ENCODE data around the gene B4GALT3. TPM values are rescaled to one million over a fixed set of nuclear protein-coding genes. Genes with fewer than 3 reads are reported as not detected.

B4GALT3 gene
- polyA plus RNA-seq, 4 donors = 40.9 to 45.2 (median 42.3) TPM

- DNase-seq (ENCODE audit: low read depth in 4 of 4, low spot score in 3 of 4) = no peak
Observed at GRCh38 chr1:161189036-161189435, 11.7 kb upstream of the B4GALT3 start.

GRCh38 chr1:161188381-161188780 lies 11.1 kb upstream of the B4GALT3 start:
- no peak for DNase-seq (ENCODE audit: low read depth in 4 of 4, low spot score in 3 of 4)

- no peak for DNase-seq (ENCODE audit: low read depth in 4 of 4, low spot score in 3 of 4)
Observed at GRCh38 chr1:161187311-161187710, 10.0 kb upstream of the B4GALT3 start.

- DNase-seq (ENCODE audit: low read depth in 4 of 4, low spot score in 3 of 4) = no peak
Observed at GRCh38 chr1:161185732-161186311, 8.5 kb upstream of the B4GALT3 start.

- no peak for DNase-seq (ENCODE audit: low read depth in 4 of 4, low spot score in 3 of 4)
Observed at GRCh38 chr1:161185282-161185682, 8.0 kb upstream of the B4GALT3 start.

- DNase-seq (ENCODE audit: low read depth in 4 of 4, low spot score in 3 of 4) = no peak
Observed at GRCh38 chr1:161182214-161182613, 4.9 kb upstream of the B4GALT3 start.

- no peak for DNase-seq (ENCODE audit: low read depth in 4 of 4, low spot score in 3 of 4)
Observed at GRCh38 chr1:161180639-161181038, 3.3 kb upstream of the B4GALT3 start.

- DNase-seq (ENCODE audit: low read depth in 4 of 4, low spot score in 3 of 4) = no peak
Observed at GRCh38 chr1:161179698-161180097, 2.4 kb upstream of the B4GALT3 start.

GRCh38 chr1:161177936-161178244 lies 583 bp upstream of the B4GALT3 start:
- DNase-seq (ENCODE audit: low read depth in 4 of 4, low spot score in 3 of 4) = no peak

GRCh38 chr1:161176468-161177111 lies 717 bp downstream of the B4GALT3 start:
- DNase-seq (ENCODE audit: low read depth in 4 of 4, low spot score in 3 of 4) = no peak

GRCh38 chr1:161175771-161176453 lies 1.4 kb downstream of the B4GALT3 start:
- DNase-seq (ENCODE audit: low read depth in 4 of 4, low spot score in 3 of 4) = no peak

GRCh38 chr1:161174911-161175310 lies 2.4 kb downstream of the B4GALT3 start:
- no peak for DNase-seq (ENCODE audit: low read depth in 4 of 4, low spot score in 3 of 4)

- DNase-seq (ENCODE audit: low read depth in 4 of 4, low spot score in 3 of 4) = no peak
Observed at GRCh38 chr1:161173711-161174110, 3.6 kb downstream of the B4GALT3 start.

- DNase-seq (ENCODE audit: low read depth in 4 of 4, low spot score in 3 of 4) = no peak
Observed at GRCh38 chr1:161172776-161173376, 4.4 kb downstream of the B4GALT3 start.

- no peak for DNase-seq (ENCODE audit: low read depth in 4 of 4, low spot score in 3 of 4)
Observed at GRCh38 chr1:161172349-161172748, 5.0 kb downstream of the B4GALT3 start.

GRCh38 chr1:161171696-161172095 lies 5.6 kb downstream of the B4GALT3 start:
- DNase-seq (ENCODE audit: low read depth in 4 of 4, low spot score in 3 of 4) = no peak

GRCh38 chr1:161171191-161171590 lies 6.1 kb downstream of the B4GALT3 start:
- no peak for DNase-seq (ENCODE audit: low read depth in 4 of 4, low spot score in 3 of 4)

- no peak for DNase-seq (ENCODE audit: low read depth in 4 of 4, low spot score in 3 of 4)
Observed at GRCh38 chr1:161168906-161169305, 8.4 kb downstream of the B4GALT3 start.

GRCh38 chr1:161166669-161167548 lies 10.4 kb downstream of the B4GALT3 start:
- no peak for DNase-seq (ENCODE audit: low read depth in 4 of 4, low spot score in 3 of 4)

- DNase-seq (ENCODE audit: low read depth in 4 of 4, low spot score in 3 of 4) = peak; percentile 93 to 97 (median 95)
Observed at GRCh38 chr1:161165742-161166668, 11.3 kb downstream of the B4GALT3 start, which contains the start of gene PPOX. Gene PPOX, plus strand, starts transcription at chr1:161166426. Its CDS starts 422 bp downstream, at chr1:161166848.
